Measurements from ENCODE around the gene GID8. TPM values are rescaled to one million over a fixed set of nuclear protein-coding genes. Genes with fewer than 3 reads are reported as not detected.

The GID8 gene
- total and polyA plus RNA-seq, 2 of the 13 experiments (the other 11 are each of a cell fraction or from before 2014, with no cell fraction given) = 39.6 to 59.8 TPM

- TF ChIP-seq REST (IDR thresholded peaks at IDR 0.05; ENCODE audit: borderline replicate concordance in 1 of 2, low read depth in 1 of 2, low read length in 2 of 2) (peak in 1 of 2 experiments; percentile 73; a peak in 1 of 4 replicates), ZNF343 (CRISPR knock-in tag; IDR thresholded peaks at IDR 0.05) (peak; percentile 42; the same call in 1 of the 2 replicates), MAX (IDR thresholded peaks at IDR 0.05) (peak; percentile 97), ZMAT3 (CRISPR knock-in tag; conservative IDR thresholded peaks at IDR 0.05) (peak; percentile 99), ZNF562 (CRISPR knock-in tag; IDR thresholded peaks at IDR 0.05; ENCODE audit: borderline replicate concordance) (no peak), ZNF274 (CRISPR knock-in tag; IDR thresholded peaks at IDR 0.05) (peak; percentile 97), TSC22D2 (CRISPR knock-in tag; IDR thresholded peaks at IDR 0.05; ENCODE audit: borderline replicate concordance) (0 out of 2 replicates have a peak, but pooled peaks have one; percentile 90), GPBP1L1 (CRISPR knock-in tag; IDR thresholded peaks at IDR 0.05) (no peak), RBM39 (IDR thresholded peaks at IDR 0.05; ENCODE audit: low read depth, low read length, poor library complexity, severe bottlenecking) (peak; percentile 54), ZNF121 (CRISPR knock-in tag; IDR thresholded peaks at IDR 0.05) (0 out of 2 replicates have a peak, but pooled peaks have one; percentile 34), ETV5 (CRISPR knock-in tag; IDR thresholded peaks at IDR 0.05; ENCODE audit: borderline replicate concordance) (peak; percentile 86), MEIS2 (CRISPR knock-in tag; IDR thresholded peaks at IDR 0.05) (peak; percentile 91), UBTF (CRISPR knock-in tag; IDR thresholded peaks at IDR 0.05) (peak; percentile 81), NRL (CRISPR knock-in tag; IDR thresholded peaks at IDR 0.05; ENCODE audit: borderline replicate concordance) (peak; percentile 86), ZNF703 (CRISPR knock-in tag; IDR thresholded peaks at IDR 0.05; ENCODE audit: borderline replicate concordance) (peak; percentile 86), ZNF800 (CRISPR knock-in tag; IDR thresholded peaks at IDR 0.05) (peak; percentile 89)
These were observed 16.1 kb downstream of the GID8 start (continued) for GRCh38 chr20:62953839-62954703.
